Glutamatergic neuron (in vitro differentiated cells): Measurements from ENCODE around the gene CBX5. TPM values are rescaled to one million over a fixed set of nuclear protein-coding genes. Genes with fewer than 3 reads are reported as not detected.
"Not testable (repeated sequence)": the region's sequence is repeated elsewhere in the genome, so short reads cannot be mapped to it uniquely, and the experiment has no call there.

ENCODE experiments used
- DNase-seq: peaks from one replicate; pipeline ENCODE4 v3.0.0; 2022
- H3K27ac Mint-ChIP-seq: one replicate; pipeline ENCODE4 v1.8.0; 2020; ENCODE audit warnings: mild to moderate bottlenecking, mixed read lengths, inconsistent platforms; ENCODE audit not compliant: unreplicated experiment
- H3K27me3 Mint-ChIP-seq: one replicate; pipeline ENCODE4 v1.8.0; 2020; ENCODE audit warnings: mild to moderate bottlenecking, moderate library complexity, mixed read lengths, inconsistent platforms; ENCODE audit not compliant: unreplicated experiment
- H3K36me3 Mint-ChIP-seq: one replicate; pipeline ENCODE4 v1.8.0; 2020; ENCODE audit warnings: mild to moderate bottlenecking, mixed read lengths, inconsistent platforms; ENCODE audit not compliant: unreplicated experiment
- H3K4me1 Mint-ChIP-seq: one replicate; pipeline ENCODE4 v1.8.0; 2020; ENCODE audit warnings: mild to moderate bottlenecking, low read depth, mixed read lengths, inconsistent platforms; ENCODE audit not compliant: unreplicated experiment
- H3K4me3 Mint-ChIP-seq: one replicate; pipeline ENCODE4 v1.8.0; 2020; ENCODE audit warnings: mild to moderate bottlenecking, mixed read lengths, inconsistent platforms; ENCODE audit not compliant: unreplicated experiment
- H3K9me3 Mint-ChIP-seq: one replicate; pipeline ENCODE4 v1.8.0; 2020; ENCODE audit warnings: mild to moderate bottlenecking, moderate library complexity, mixed read lengths, inconsistent platforms; ENCODE audit not compliant: unreplicated experiment
- total RNA-seq: library from RNA; stranded (reverse); fragmentation: NEBNext Ultra II Directional; extraction: Animal tissue kit (Norgen Biotek cat#: 25700); gene quantifications from one replicate; pipeline ENCODE4 v1.2.1, GENCODE V29; 2021; ENCODE audit not compliant: unreplicated experiment
- TF ChIP-seq, protein P1 (sequence below): fragments of 200-600 bp; sonication (generic); IDR thresholded peaks from one replicate; pipeline ENCODE4 v1.5.0; 2021; ENCODE audit not compliant: partially characterized antibody, unreplicated experiment

CBX5 gene
- total RNA-seq, 1 donor from 2014 or later: 225 TPM

DNA sequence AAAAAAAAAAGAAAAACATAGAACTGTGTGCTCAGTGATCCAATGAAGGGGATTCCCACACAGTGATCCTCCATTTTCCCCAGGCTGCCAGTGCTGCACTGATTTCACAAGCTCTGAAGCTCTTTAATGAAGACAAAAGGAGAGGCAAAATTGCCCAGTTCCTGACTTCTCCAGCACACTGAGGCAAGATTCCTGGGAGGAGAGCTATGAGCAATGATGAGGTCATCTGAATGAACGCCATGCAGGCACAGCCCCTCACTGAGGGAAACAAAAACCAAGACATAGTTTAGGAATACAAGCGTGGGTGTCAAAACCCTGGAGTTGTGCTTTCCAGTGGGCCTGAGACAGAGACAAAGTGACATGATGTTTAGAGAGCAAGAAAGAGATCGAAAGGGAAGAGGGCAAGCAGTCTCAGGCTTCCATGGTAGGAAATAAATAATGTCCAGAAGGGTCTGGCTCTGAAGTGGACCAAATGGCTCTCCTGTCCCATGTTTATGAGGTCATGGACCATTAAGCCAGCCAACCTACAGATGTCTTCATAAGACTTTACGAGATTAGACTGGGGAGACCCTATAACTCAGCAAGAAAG, 50.2 kb downstream of the CBX5 start:
- peaks cover 3% of the 10 kb centered on the region for H3K9me3 Mint-ChIP-seq
- H3K27ac Mint-ChIP-seq: no peak overlapping the region
- H3K36me3 Mint-ChIP-seq: no peaks in the 10 kb centered on the region
- no peak for DNase-seq
- TF ChIP-seq, protein P1, sequence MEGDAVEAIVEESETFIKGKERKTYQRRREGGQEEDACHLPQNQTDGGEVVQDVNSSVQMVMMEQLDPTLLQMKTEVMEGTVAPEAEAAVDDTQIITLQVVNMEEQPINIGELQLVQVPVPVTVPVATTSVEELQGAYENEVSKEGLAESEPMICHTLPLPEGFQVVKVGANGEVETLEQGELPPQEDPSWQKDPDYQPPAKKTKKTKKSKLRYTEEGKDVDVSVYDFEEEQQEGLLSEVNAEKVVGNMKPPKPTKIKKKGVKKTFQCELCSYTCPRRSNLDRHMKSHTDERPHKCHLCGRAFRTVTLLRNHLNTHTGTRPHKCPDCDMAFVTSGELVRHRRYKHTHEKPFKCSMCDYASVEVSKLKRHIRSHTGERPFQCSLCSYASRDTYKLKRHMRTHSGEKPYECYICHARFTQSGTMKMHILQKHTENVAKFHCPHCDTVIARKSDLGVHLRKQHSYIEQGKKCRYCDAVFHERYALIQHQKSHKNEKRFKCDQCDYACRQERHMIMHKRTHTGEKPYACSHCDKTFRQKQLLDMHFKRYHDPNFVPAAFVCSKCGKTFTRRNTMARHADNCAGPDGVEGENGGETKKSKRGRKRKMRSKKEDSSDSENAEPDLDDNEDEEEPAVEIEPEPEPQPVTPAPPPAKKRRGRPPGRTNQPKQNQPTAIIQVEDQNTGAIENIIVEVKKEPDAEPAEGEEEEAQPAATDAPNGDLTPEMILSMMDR: no peak
- peaks cover 3% of the 10 kb centered on the region for H3K27me3 Mint-ChIP-seq
- H3K4me1 Mint-ChIP-seq: peaks cover 29% of the 10 kb centered on the region
- peak overlapping the region; percentile 60 for H3K4me3 Mint-ChIP-seq

DNA sequence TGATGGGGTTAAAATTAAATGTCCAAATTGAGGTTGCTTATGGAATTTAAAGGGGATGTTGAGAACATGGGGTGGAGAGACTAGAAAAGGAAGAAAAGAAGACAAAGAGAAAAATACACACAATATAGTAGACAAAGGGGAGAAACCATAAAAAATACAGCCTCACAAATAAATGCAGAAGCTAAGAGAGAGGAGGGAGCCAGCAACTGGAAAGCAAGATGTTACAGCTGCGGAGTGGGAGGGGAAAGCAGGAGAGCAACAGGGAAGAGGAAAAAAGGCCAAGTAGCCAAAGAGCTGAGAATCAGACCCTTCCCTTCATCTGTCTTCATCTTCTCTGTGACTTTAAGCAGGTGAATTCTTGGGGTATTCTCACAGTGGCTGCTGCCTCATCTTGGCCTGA, 51.5 kb downstream of the CBX5 start:
- no peak for DNase-seq
- Mint-ChIP-seq H3K27ac (peak overlapping the region; percentile 29), H3K4me3 (no peak overlapping the region), H3K36me3 (no peaks in the 10 kb centered on the region), H3K4me1 (peaks cover 29% of the 10 kb centered on the region), H3K9me3 (no peaks in the 10 kb centered on the region), H3K27me3 (peaks cover 3% of the 10 kb centered on the region)
- TF ChIP-seq, protein P1: no peak

DNA sequence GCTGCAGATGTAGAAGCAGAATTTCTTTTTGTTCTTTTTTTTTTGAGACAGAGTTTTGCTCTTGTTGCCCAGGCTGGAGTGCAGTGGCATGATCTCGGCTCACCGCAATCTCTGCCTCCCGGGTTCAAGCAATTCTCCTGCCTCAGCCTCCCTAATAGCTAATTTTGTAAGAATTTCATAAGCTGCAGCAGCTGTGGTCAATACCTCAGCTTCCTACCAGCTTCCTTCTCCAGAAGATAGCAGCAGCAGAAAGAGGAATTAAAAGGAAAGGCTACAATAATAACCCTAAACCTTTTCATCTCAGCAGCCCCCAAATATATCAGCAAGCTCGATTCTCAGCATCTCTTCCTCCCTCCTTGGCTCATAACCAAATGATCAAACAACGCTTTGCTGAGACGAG, 52.0 kb downstream of the CBX5 start:
- H3K9me3 Mint-ChIP-seq, DNase-seq, H3K36me3 Mint-ChIP-seq, H3K27me3 Mint-ChIP-seq, H3K4me3 Mint-ChIP-seq: not testable (repeated sequence)
- peak overlapping the region; percentile 13 for H3K27ac Mint-ChIP-seq
- H3K4me1 Mint-ChIP-seq: peaks cover 29% of the 10 kb centered on the region

DNA sequence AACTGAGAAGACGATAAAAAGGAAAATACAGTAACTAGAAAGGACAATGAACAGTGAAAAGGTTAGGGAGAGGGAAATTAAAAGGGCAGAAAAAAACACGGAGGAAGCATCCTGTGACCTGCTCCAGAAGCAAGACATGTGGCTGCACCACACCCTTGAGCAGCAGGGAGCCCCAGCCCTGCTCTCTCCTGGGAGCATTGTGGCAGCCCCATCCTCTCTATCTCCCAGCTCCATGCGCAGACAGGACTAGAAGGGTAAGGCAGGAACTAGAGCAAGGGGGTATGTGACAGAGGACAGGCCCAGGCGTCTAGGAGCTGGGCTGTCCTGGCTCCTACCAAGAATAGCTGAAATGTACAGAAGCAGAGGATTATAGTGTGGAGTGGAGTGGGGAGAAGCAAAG, 52.5 kb downstream of the CBX5 start:
- Mint-ChIP-seq H3K9me3 (no peaks in the 10 kb centered on the region), H3K27ac (peak overlapping the region; percentile 74), H3K27me3 (peaks cover 3% of the 10 kb centered on the region), H3K4me1 (peaks cover 29% of the 10 kb centered on the region), H3K36me3 (no peaks in the 10 kb centered on the region), H3K4me3 (peak overlapping the region; percentile 78)
- peak; percentile 35 for DNase-seq
- TF ChIP-seq, protein P1: no peak

DNA sequence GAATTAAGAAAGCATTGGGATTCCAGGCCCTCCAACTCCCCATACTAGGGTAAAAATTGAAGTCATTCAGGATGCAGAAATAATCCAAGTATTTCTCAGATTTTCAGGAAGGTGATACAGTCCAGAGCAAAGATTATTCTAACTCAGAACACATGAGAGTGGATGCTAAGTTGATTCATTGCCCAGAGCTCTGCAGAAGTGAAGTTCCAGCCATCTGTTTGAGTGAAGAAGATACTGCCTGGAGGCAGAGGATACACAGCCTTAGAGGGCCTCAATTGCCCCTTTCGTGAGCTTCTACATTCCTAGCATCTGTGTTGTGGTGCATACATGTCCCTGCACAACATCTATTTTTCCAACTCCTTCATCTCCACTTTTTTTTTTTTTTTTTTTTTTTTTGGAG, 54.3 kb downstream of the CBX5 start:
- no peak overlapping the region for H3K27ac Mint-ChIP-seq
- TF ChIP-seq, protein P1: no peak
- peaks cover 27% of the 10 kb centered on the region for H3K4me1 Mint-ChIP-seq
- no peak for DNase-seq
- no peaks in the 10 kb centered on the region for H3K36me3 Mint-ChIP-seq
- H3K4me3 Mint-ChIP-seq: no peak overlapping the region
- H3K9me3 Mint-ChIP-seq: no peaks in the 10 kb centered on the region
- H3K27me3 Mint-ChIP-seq: peaks cover 3% of the 10 kb centered on the region
